Glomerular visceral epithelial cell (primary cell): ENCODE measurements around the gene OR5D16.
"Not testable (repeated sequence)": the region's sequence is repeated elsewhere in the genome, so short reads cannot be mapped to it uniquely, and the experiment has no call there.

ENCODE experiments used
- DNase-seq: peaks from one replicate; pipeline ENCODE4 v3.0.0-alpha.2; 2016; ENCODE audit errors: extremely low spot score

The OR5D16 gene

DNA sequence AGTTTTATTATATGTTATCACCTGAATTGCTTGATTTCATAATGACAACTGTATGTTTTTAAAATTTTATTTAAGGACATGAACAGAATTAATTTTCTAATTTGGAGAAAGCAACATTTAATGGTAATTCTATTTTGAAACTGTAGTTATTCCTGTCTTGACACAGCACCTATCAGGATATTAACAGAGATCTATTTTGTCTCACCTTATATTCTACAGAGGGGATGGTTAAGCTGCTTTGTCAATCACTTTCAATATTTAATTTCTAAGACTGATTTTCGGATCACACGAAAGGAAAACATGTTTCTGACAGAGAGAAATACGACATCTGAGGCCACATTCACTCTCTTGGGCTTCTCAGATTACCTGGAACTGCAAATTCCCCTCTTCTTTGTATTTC lies at the start of gene OR5D16:
Gene OR5D16 (plus strand): TSS at position 301 of the 400 bp plus-strand sequence. CDS start 0 bp downstream, at position 301.
- DNase-seq, result no peak

DNA sequence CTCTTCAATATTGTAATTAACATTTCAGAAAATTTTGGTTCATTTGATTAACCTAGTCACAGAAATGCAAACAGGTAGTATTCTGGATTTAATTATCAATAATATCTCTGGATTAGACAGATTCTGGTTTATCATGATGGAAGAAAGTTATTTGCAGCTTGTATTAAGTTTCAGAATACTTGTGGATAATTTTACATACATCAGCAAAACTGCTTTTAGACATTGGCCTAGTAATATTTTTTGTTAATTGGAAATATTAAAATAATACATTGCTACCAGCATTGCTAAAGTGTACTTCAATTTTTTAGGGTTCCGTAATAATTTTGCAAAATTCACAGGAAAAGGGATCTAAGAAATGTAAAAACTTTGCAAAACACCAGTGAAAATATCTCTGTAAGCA lies 46.9 kb upstream of the OR5D16 start:
- no peak for DNase-seq

DNA sequence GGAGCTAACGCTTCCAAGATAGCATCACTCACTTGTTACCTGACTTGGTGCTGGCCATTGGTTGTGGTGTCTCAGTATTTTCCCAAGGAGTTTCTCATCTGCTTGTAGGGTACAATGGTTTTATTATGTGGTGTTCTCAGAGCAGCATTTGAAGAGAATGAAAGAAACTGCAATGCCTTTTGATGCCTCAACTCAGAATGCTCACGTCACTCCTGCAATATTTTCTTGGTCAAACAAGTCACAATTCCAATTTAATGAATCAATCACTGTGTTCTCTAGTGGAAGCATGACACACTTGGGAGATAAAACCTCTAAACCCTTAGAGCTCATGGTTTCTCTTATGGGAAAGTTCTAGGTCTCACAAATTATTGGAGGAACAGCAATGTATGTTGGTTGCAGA lies 45.2 kb upstream of the OR5D16 start:
- no peak for DNase-seq

DNA sequence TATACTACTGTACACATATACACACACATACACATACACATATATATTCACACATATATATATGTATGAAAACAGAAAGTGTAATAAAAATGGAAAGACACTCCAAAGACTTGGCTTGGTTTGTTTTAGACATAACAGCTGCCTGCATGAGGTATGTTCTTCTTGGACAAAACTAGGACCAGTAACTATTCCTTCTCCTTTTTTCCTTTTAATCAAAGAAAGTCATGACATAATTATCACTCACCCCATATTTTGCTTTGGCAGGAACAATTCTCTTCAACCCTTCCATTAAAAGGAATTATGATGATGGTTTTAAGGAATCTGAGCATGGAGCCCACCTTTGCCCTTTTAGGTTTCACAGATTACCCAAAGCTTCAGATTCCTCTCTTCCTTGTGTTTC lies 43.3 kb upstream of the OR5D16 start, which contains the start of gene OR5D14:
Gene OR5D14 (plus strand): TSS at position 301 of the 400 bp plus-strand sequence. CDS start 0 bp downstream, at position 301.
- DNase-seq, result no peak

DNA sequence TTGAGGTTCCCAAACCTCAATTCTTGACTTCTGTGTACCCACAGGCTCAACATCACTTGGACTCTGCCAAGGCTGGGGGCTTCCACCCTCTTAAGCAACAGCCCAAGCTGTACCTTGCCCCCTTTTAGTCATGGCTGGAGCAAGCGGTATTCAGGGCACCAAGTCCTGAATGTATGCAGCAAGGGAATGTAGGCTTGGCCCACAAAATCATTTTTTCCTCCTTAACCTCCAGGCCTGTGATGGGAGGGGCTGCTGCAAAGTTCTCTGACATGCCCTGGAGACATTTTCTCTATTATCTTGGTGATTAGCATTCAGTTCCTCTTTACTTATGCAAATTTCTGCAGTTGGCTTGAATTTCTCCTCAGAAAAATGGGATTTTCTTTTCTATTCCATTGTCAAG lies 32.3 kb upstream of the OR5D16 start:
- no peak for DNase-seq

DNA sequence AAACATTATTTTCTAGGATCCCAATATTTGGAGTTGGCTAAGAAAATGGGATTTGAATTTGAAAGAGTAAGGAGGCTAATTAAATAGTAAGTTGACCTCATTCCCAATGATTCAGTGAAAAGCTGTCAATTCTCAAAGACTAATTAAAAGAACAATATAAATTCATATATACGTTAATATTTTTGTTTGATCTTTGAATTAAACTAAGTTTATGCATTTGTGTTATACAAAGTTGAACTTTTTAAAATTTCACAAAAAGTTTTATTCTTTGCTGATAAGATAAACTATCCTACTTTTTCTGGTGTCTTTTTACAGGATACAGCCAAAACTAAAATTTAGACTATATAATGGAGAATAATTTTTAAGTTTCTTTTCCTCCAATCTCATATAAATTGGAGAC lies 27.5 kb upstream of the OR5D16 start, which contains the start of gene OR5L1:
Gene OR5L1 (plus strand): TSS at position 301 of the 400 bp plus-strand sequence. CDS start 100 bp downstream, outside the sequence.
- DNase-seq, result no peak

DNA sequence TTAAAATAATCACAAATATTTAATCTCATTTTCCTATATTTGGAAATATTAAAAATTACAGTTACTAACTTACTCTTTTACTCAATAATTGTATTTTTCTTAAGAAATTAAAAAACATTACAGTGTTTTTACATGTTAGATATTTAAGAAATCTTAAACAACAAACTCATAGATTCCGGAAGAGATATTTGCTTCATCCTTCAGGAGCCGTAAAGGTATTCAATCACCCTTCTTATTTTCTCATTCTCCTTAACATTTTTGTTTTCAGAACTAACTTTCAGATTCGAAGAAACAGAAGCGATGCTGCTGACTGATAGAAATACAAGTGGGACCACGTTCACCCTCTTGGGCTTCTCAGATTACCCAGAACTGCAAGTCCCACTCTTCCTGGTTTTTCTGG lies 19.2 kb upstream of the OR5D16 start, which contains the start of gene OR5D18:
Gene OR5D18 (plus strand): TSS at position 301 of the 400 bp plus-strand sequence. CDS start 0 bp downstream, at position 301.
- no peak for DNase-seq

DNA sequence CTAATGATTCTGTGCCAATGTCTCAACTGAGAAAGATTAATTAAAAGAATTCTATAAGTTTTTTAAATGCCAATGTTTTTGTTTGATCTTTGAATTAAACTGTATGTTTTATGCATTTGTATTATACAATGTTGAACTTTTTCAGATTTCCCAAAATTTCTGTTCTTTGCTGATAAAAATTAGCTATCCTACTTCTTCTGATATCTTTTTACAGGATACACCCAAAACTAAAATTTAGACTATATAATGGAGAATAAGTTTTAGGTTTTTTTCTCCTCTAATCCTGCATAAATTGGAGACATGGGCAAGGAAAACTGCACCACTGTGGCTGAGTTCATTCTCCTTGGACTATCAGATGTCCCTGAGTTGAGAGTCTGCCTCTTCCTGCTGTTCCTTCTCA lies 11.6 kb upstream of the OR5D16 start, which contains the start of gene OR5L2:
Gene OR5L2 (plus strand): TSS at position 301 of the 400 bp plus-strand sequence. CDS start 0 bp downstream, at position 301.
- no peak for DNase-seq

DNA sequence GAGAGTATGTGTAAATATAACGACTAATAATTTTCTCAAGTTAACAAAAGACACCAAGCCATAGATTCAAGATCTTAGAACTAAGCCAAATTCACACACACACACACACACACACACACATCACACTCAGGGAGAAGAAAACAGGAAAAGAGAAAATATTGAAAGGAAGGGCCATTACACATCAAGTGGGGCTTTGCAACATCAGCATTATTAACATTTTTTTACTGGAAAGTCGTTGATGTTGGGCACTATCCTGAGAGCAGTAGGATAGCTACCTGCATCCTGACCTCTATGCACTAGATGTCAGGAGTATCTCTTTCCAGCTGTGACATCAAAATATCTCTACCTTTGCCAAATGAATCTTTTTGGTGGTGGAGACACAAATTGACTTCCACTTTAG lies 8.9 kb downstream of the OR5D16 start:
- DNase-seq, result no peak

DNA sequence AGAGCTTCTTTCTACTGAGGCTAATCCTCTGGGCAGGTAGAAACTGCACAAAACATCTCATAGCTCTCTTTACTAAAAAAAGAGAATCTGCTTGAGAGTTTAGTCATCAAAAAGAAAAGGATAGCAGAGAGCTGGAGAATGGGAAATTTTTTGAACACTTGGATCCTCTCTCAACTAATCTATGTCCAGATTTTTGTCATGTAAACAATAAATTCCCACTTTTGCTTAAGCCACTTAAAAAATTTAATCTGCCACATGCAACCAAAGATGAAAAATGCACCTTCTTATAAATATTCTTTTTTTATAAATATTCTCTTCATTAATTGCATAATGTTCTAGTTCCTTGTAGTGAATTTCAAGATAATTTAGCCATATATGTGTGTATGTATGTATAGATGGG lies 10.5 kb downstream of the OR5D16 start:
- no peak for DNase-seq

DNA sequence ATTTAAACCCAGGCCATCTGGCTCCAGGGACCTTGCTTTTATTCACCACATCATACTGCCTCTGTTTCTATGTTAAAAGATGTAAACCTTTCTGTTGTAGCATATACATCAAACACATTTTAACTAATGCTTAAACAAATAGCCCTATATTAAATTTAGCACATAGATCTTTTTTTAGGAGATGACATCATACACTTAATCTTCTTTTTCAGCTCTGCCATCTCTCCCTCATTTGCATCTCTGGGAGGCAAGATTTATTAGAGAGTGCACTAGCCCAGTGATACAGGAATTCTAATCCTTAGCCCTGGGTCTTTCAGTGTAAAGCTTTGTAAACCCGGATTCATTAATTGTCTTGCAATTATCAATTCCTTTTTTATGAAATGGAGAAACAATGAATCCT lies 13.6 kb downstream of the OR5D16 start:
- no peak for DNase-seq

DNA sequence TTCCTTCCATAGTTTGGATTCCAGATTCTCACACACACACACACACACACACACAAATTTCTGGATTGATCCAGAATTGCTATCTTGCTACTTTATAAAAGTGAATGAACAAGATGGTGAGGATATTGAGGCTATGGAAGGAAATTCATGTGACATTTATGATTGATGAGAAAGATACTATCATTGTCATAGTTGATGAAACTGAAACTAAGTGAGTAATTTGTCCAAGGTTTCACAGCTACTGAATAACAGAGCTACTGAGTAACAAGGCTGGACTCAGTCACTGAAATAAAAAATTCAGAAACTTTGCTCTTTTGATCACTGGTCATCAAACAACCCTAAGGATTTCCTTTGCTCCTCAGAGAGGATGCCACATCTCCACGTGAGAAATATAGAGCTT lies 16.2 kb downstream of the OR5D16 start:
- no peak for DNase-seq

DNA sequence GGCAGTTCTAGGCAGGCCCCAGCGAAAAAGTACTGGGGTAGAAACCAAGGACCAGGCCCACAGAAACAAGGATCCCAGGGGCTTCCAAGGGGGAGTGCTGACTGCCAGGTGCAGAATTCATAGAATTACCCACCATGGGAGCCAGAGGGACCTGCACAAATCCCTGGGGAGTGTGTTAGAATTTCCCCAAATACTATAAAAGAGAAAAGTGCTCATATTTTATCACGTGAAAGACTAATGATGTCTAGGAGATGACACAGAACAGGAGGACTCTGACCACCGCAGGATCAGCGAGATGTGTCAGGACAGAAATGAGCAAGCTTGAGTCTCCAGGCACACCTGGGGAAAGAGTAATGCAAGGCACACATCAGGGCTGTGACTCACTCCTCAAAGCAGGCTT lies 28.8 kb downstream of the OR5D16 start:
- not testable (repeated sequence) for DNase-seq

DNA sequence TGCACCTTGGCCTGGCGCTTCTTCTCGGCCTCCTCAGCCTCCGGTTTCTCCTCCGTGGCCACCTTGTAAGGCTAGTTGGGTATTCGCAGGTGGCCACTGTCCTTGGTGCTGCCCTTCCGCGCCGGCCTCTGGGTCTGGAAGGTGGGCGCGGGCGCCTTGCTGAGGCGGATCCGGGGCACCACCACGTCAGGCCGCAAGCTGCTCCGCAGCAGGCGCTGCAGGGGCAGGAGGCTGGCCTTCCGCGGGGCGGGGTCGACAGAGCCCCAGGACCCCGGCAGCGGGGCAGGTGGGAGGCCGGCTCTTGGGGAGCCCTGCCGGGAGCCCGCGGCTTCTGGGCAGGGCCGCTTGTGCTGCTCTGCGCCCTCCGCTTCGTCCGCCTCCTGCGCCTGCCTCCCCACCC lies 34.2 kb downstream of the OR5D16 start:
- DNase-seq, result not testable (repeated sequence)

DNA sequence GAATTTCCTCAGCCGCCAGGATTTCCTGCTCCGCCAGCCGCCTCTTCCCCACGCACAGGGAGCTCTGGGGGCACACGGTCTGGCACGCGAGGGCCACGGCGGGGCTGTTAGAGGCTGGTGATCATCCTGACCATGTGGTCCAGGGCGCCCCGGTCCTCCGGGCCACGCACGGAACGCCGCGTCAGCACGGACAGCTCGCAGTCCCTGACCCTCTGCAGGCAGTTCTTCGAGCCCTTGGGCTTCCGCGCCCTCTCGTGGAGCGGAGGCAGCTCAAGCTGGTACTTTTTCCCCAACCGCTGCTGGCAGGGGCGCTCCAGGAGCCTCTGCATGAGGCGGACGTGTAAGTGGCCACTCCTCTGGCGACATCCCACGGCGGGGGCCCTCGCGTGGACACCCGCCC lies 34.6 kb downstream of the OR5D16 start:
- DNase-seq, result not testable (repeated sequence)

DNA sequence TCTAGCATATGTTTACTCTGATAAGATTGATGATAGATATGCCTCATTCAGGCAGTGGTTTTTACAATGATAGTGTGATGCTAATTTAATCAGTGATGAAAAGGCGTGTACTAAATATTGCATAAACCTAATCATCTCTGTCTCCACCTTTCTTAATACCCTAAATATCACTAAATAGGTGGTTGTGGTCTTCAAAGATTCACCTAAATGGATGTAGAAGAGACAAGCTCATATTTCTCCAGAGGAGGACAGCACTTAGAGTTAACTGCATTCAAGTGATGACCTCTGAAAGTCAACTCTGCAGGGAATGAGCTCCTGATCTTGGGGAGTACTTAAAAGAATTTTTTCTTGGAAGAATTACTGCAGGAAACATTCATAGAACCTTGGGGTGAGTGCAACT lies 44.4 kb downstream of the OR5D16 start, which contains the start of gene TRIM51:
Gene TRIM51 (plus strand): TSS at position 301 of the 400 bp plus-strand sequence. CDS start 2,132 bp downstream, outside the sequence.
- DNase-seq, result not testable (repeated sequence)

DNA sequence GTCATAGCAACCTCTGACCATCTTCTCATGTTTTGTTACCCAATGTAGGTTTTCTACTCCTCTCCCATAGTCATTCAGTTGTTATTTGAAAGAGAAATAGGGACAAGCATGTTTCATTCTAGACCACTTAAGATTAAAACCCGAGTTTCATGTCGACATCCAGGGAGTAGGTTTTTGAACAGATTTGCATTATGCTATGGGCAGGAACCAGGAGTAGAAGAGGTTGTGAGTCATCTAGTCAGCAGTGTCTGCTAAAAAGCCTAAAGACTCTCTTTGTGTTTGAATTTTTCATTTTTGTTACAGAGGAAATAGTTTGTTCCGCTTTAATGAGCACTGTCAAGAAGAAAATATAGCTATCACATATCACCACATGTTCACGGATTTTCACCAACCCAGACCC lies 46.4 kb downstream of the OR5D16 start:
- not testable (repeated sequence) for DNase-seq

DNA sequence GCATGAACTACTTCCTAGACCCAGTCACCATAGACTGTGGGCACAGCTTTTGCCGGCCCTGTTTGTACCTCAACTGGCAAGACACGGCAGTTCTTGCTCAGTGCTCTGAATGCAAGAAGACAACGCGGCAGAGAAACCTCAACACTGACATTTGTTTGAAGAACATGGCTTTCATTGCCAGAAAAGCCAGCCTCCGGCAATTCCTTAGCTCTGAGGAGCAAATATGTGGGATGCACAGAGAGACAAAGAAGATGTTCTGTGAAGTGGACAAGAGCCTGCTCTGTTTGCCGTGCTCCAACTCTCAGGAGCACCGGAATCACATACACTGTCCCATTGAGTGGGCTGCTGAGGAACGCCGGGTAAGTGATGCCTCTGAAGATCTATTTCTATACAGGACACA lies 46.9 kb downstream of the OR5D16 start:
- DNase-seq, result not testable (repeated sequence)
